NCI-H748 treated with DMSO at 0.1 percent for 48 hours (cell line): ENCODE results near the gene CALY.
A peak's percentile ranks its signal among the peaks of the same experiment; 100 is the strongest.

Source experiments
- DNase-seq: peaks from one replicate; lab custom pipeline; 2025; lab: John Stamatoyannopoulos, UW

The CALY gene

DNA sequence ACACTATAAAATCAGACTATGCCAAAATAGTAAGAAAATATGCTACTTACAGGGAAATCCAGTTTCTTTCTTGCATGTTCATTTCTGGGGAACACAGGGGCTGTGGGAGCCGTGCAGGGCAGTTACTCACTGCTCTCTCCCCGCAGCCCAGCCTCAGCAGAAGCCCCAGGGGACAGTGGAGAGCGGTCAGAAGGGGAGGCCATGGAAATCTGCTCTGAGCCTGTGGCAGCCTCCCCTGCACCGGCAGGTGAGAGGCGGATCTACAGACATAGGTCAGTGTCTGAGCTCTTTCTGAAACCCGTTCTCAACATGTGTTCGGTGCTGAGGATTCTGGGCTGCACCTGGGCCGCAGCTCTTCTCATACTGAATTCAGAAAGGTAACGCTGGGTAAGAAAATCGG is 25.1 kb downstream of the CALY start:
- no peak for DNase-seq

DNA sequence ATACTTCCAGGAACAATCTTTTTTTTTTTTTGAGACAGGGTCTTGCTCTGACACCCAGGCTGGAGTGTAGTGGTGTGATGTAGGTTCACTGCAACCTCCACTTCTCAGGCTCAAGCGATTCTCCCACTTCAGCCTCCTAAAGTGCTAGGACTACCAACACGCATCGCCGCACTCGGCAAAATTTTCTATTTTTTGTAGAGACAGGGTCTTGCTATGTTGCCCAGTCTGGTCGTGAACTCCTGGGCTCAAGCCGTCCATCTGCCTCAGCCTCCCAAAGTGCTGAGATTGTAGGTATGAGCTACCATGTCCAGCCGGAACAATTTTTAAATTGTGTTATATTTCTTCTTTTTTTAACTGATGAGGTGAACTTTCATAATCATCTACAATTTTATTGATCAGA is 25.9 kb downstream of the CALY start:
- no peak for DNase-seq

GRCh38 chr10:133310399-133310755 is 26.3 kb downstream of the CALY start:
- no peak for DNase-seq

DNA sequence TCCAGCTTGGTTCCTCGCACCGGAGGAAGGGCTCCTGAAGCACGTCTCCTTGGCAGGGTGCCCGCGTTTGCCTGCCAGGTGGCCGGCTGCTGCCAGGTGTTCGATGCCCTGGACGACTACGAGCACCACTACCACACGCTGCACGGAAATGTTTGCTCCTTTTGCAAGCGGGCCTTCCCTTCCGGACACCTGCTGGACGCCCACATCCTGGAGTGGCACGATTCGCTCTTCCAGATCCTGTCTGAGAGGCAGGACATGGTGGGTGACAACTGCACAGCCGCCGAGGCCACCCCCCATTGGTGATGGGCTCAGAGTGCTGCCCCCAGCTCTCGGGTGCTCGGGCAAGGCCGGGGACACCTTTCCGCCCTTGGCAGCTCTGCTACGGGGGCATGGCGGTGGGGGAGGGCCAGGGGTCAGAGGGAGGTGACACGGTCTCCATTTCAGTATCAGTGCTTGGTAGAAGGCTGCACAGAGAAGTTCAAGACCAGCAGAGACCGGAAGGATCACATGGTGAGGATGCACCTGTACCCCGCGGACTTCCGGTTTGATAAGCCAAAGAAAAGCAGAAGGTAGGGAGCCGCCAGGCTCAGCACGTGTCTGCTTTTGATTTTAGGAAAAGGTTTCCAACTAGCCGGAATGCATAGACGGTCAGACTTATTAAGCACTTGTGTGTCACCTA is 26.8 kb downstream of the CALY start:
- no peak for DNase-seq

GRCh38 chr10:133309100-133309719 is 27.5 kb downstream of the CALY start:
- peak; percentile 43 for DNase-seq

- peak; percentile 32 for DNase-seq
Measured at GRCh38 chr10:133308421-133309099, 28.1 kb downstream of the CALY start, which contains the start of the genes TUBGCP2 and ZNF511. Gene TUBGCP2, minus strand, starts transcription at chr10:133308872. Its CDS starts 5,931 bp downstream, at chr10:133302941. Gene ZNF511, plus strand, starts transcription at chr10:133308914. Its CDS starts 30 bp downstream, at chr10:133308944.

DNA sequence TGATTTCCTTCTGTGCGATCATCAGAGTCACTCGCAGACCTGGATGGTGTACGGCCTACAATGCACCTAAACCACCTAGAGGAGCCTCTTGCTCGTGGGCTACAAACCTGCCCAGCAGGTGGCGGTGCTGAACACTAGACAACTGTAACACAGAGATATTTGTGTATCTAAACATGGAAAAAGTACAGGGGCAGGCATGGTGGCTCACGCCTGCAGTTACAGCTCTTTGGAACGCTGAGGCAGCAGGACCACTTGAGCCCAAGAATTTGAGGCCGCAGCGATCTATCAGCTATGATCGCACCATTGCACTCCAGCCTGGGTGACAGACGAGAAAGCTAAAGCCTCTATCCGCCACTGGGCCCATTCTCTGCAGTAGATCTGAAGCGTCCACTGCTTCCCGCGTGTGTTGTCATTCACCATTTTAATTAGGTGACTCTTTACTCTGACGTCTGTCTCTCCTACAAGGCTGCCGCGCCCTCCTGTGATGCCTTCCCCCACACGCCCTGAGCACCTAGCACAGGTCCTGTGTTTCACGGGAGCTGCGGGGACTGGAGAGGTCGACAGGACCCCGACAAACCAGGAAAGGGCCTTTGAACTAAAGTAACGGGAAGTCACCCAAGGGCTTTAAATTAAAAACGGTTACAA is 28.8 kb downstream of the CALY start:
- DNase-seq: peak; percentile 25

DNA sequence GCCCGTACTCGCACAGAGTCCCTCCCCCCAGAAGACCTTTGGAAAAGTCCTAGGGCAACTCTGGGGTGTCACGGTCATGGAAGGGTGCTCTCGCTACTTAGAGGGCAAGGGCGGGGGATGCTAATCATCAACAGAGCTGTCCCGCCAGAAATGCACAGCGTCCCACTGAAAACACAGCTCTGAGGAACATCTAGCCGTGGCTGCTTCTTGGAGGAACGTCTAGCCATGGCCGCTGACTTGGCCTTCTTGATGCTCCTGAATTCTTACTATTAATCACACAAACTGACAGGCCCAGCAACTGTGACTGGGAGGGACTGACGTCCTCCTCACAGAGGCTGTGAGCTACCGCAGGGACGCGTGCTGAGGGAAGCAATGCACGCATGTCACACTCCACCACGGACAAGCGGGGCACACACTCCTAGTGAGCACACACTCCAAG is 29.7 kb downstream of the CALY start:
- no peak for DNase-seq

DNA sequence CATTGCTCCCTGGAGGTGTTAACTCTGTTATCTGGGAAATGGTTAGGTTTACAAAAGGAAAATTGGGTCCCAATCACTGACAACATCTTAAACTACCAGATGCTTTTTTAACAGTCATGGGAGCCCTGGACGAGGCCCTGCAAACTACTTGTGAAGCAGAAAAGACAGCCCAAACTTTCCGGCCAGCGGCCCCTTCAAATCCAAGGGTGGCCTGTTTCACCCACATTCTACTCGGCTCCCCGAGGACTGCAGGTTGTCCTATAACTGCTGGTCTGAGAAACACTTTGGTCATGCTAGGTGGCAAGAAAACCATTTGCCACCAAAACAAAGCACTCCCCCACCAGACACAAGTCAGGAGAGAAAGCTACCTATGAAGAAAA is 30.6 kb downstream of the CALY start:
- no peak for DNase-seq

- no peak for DNase-seq
Measured at GRCh38 chr10:133303206-133303605, 33.5 kb downstream of the CALY start.

DNA sequence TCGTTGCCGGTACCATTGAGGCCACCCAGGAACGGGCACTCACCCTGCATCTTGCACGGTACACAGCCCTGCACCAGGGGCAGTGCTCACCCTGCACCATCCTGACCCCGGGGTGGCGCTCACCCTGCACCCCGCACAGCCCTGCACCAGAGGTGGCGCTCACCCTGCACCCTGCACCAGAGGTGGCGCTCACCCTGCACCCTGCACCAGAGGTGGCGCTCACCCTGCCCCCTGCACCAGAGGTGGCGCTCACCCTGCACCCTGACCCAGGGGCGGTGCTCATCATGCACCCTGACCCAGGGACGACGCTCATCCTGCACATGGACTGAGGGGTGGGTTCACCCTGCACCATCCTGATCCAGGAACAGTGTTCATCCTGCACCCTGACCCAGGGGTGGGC is 34.5 kb downstream of the CALY start:
- no peak for DNase-seq

GRCh38 chr10:133299738-133300137 is 37.0 kb downstream of the CALY start:
- no peak for DNase-seq

DNA sequence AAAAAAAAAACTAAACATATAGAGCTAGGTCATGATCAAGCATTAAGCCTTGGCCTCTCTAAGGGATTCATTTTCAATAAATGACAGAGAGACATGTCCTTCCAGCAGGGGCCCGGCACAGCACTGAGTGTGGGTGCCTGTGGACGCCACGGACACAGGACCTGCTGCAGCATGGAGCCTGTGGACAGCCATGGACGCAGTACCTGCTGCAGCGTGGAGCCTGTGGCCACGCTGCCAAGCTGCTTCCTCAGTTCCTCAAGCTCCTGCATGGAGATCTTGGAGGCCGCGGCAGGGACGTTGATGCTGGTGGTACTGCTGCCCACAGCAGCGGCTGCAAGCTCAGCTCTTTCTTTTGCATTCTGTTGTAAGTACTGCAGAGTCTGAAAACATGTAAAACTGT is 37.5 kb downstream of the CALY start:
- DNase-seq: no peak

GRCh38 chr10:133298466-133298865 is 38.2 kb downstream of the CALY start:
- DNase-seq: no peak

DNA sequence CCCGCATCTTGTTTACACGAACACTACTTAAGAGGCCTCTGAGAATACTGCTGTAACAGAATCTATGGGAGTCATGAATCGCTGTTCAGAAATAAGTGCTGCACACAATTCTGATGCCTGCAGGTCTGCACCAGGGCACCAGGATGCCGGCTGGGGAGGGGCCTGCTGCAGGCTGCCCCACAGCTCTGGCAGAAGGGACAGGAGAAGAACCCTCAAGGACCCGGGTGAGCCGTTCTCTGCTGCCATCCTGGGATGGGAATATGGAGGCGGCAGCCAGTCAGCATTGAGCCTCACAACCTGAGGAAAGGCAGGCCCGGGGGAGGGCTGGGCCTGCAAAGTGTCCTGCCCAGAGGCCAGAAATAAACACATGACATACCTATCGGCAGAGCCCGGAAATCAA is 39.2 kb downstream of the CALY start:
- DNase-seq: no peak

- DNase-seq: no peak
Measured at GRCh38 chr10:133295426-133296320, 41.0 kb downstream of the CALY start.

GRCh38 chr10:133294189-133294588 is 42.5 kb downstream of the CALY start:
- DNase-seq: no peak

- DNase-seq: no peak
Measured at GRCh38 chr10:133293810-133294119, 42.9 kb downstream of the CALY start.

DNA sequence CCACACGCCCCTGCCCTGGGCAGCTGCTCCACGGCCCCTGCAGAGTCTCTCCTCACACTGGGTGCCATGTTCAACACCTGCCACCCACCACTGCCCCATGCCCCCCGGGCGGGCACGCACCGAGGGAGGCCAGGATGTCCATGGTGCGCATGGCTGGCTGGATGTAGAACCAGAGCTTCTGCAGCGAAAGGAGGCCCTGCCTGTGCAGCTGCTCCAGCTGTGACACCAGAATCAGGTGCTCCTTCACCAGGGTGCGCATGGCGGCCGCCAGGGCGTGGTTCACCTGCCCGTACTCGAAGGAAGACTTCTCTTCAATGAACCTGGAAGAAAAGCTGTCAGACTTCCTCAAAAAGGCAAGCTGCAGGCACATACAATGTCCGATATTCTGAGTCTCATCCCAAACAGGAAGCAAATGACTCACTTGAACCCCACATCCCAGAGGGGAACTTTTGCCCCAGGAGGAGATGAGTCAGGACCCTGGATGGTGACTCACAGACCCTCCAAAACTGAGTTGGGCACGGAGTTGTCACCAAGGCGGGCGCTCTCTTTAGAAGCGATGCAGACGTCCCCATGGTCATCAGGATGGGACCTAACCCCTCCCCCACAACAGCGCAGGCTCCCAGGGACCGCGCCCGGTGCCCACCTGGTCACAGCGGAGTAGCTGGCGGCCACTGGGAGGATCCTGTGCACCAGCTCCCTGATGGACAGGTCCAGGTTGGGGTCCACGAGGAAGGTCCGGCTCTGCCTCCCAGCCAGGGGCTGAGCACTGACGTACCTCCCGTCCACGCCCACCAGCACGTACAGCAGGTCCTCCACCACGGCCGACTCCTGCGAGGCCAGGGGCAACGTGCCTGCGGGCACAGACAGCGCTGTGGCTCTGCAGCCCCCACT is 43.5 kb downstream of the CALY start:
- no peak for DNase-seq

GRCh38 chr10:133289761-133290160 is 46.9 kb downstream of the CALY start:
- DNase-seq: no peak
